Measurements from ENCODE around the gene GIGYF2. TPM values are rescaled to one million over a fixed set of nuclear protein-coding genes. Genes with fewer than 3 reads are reported as not detected.

Gene GIGYF2
- total RNA-seq (2012; rRNA removed): 42.6 and 51.2 TPM in 2 replicates

GRCh38 chr2:232697059-232697806, at the start of gene GIGYF2:
TSS of gene GIGYF2 (plus strand) at chr2:232697331. CDS start at chr2:232735198, 37,867 bp downstream.
- peak within 1 kb of the TSS; percentile 95 for H3K4me2 ChIP-seq (ENCODE audit: low read length)
- H3K4me1 ChIP-seq (ENCODE audit: control insufficient read depth, insufficient read depth, low read length): peaks cover 19% of the 10 kb centered on the region
- peak within 1 kb of the TSS; percentile 96 for H3K9ac ChIP-seq (ENCODE audit: low read depth, low read length)
- no peaks in the 10 kb centered on the region for H3K27me3 ChIP-seq (ENCODE audit: control insufficient read depth, insufficient read depth, low read length)
- no peaks in the 10 kb centered on the region for H3K36me3 ChIP-seq (ENCODE audit: insufficient read depth, low read length)
- H3K9me3 ChIP-seq (replicated peaks; ENCODE audit: low read length): no peaks in the 10 kb centered on the region
- H3K4me3 ChIP-seq (ENCODE audit: low read length): peak within 1 kb of the TSS; percentile 96

DNA sequence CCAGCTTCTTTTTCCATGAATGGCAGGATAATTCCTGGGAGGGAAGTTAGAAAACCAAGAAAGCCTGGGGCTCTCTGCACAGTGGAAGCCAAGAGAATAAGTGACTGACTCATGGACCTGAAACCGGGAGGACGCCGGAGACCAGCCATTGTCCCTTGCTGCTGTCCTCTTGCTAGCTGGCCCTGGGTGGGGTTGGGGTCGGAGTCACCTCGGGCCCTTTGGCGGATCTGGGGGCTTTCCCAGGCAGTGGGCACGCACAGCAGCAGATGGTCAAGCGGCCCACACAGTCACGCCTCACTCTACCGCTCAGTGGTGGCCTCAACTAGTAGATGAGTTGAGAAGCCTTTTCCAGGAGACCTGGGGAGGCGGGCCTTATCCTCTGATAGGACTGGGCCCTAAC, 48.1 kb upstream of the GIGYF2 start:
- peaks cover 10% of the 10 kb centered on the region for H3K27me3 ChIP-seq (ENCODE audit: control insufficient read depth, insufficient read depth, low read length)
- no peak overlapping the region for H3K9ac ChIP-seq (ENCODE audit: low read depth, low read length)
- no peaks in the 10 kb centered on the region for H3K9me3 ChIP-seq (replicated peaks; ENCODE audit: low read length)
- H3K4me2 ChIP-seq (ENCODE audit: low read length): no peak overlapping the region
- no peaks in the 10 kb centered on the region for H3K4me1 ChIP-seq (ENCODE audit: control insufficient read depth, insufficient read depth, low read length)
- no peak overlapping the region for H3K4me3 ChIP-seq (ENCODE audit: low read length)
- H3K36me3 ChIP-seq (ENCODE audit: insufficient read depth, low read length): no peaks in the 10 kb centered on the region

DNA sequence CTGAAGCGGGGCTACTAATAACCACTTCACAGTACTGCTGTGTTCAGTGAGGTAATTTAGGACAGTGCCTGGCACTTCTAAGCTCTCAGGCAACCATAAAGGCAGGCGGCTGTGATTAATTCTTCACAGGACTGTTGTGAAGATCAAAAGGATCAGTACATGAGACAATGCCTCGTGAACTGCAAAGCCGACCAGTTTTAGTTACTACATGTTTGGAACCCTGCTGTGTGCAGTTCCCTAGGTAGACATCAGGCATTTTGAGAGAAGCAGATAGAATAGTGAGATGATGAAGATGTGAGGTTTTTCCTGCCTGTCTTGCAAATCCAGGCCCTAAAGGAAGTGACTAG, 44.7 kb upstream of the GIGYF2 start:
- no peak overlapping the region for H3K9ac ChIP-seq (ENCODE audit: low read depth, low read length)
- no peak overlapping the region for H3K4me2 ChIP-seq (ENCODE audit: low read length)
- no peaks in the 10 kb centered on the region for H3K4me1 ChIP-seq (ENCODE audit: control insufficient read depth, insufficient read depth, low read length)
- no peak overlapping the region for H3K4me3 ChIP-seq (ENCODE audit: low read length)
- H3K36me3 ChIP-seq (ENCODE audit: insufficient read depth, low read length): no peaks in the 10 kb centered on the region
- peaks cover 15% of the 10 kb centered on the region for H3K27me3 ChIP-seq (ENCODE audit: control insufficient read depth, insufficient read depth, low read length)
- no peaks in the 10 kb centered on the region for H3K9me3 ChIP-seq (replicated peaks; ENCODE audit: low read length)

DNA sequence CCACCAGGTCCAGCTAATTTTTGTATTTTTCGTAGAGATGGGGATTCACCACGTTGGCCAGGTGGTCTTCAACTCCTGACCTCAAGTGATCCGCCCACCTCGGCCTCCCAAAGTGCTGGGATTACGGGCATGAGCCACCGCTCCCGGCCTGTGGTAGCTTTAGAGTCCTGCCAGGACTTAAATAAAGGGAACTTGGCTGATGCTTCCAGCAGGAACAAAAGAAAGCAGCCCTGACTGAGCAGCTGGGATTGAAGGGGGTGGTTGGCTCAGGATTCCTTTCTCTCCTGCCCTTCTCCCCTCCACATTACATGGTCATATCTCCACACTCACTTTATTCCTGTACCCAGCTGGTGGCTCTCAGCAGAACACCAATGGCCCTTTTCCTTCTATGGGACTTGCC, 43.7 kb upstream of the GIGYF2 start:
- H3K9me3 ChIP-seq (replicated peaks; ENCODE audit: low read length): no peaks in the 10 kb centered on the region
- no peak overlapping the region for H3K9ac ChIP-seq (ENCODE audit: low read depth, low read length)
- H3K4me3 ChIP-seq (ENCODE audit: low read length): no peak overlapping the region

DNA sequence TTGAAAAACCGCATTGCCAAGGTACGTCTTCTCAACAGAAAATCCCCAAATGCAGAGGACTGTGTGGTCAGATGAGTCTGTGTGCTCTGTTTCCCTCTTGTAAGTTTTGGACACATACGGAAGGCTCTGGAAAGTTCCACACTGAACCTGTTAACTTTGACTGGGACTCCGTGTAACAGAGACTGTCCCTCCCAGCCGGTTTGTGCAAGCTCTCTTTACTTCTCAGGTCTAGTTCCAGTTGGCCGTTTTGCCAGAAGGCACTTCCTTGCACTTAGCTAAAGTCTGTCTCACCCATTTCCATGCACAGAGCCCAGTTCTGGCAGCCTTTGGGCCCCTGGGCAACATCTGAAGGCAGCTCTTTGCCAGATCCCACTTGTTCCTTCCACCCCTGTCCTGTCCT, 41.7 kb upstream of the GIGYF2 start:
- Histone ChIP-seq H3K36me3 (ENCODE audit: insufficient read depth, low read length) (no peaks in the 10 kb centered on the region), H3K4me3 (ENCODE audit: low read length) (no peak overlapping the region), H3K27me3 (ENCODE audit: control insufficient read depth, insufficient read depth, low read length) (peaks cover 15% of the 10 kb centered on the region), H3K9ac (ENCODE audit: low read depth, low read length) (no peak overlapping the region), H3K4me1 (ENCODE audit: control insufficient read depth, insufficient read depth, low read length) (no peaks in the 10 kb centered on the region), H3K4me2 (ENCODE audit: low read length) (no peak overlapping the region), H3K9me3 (replicated peaks; ENCODE audit: low read length) (no peaks in the 10 kb centered on the region)

More for the DNA sequence above, 43.7 kb upstream of the GIGYF2 start:
- no peak overlapping the region for H3K4me2 ChIP-seq (ENCODE audit: low read length)
- peaks cover 17% of the 10 kb centered on the region for H3K27me3 ChIP-seq (ENCODE audit: control insufficient read depth, insufficient read depth, low read length)
- no peaks in the 10 kb centered on the region for H3K4me1 ChIP-seq (ENCODE audit: control insufficient read depth, insufficient read depth, low read length)
- H3K36me3 ChIP-seq (ENCODE audit: insufficient read depth, low read length): no peaks in the 10 kb centered on the region

GRCh38 chr2:232658217-232658785, 38.8 kb upstream of the GIGYF2 start:
- H3K4me1 ChIP-seq (ENCODE audit: control insufficient read depth, insufficient read depth, low read length): no peaks in the 10 kb centered on the region
- no peaks in the 10 kb centered on the region for H3K36me3 ChIP-seq (ENCODE audit: insufficient read depth, low read length)
- H3K9ac ChIP-seq (ENCODE audit: low read depth, low read length): no peak overlapping the region
- H3K4me2 ChIP-seq (ENCODE audit: low read length): no peak overlapping the region
- H3K4me3 ChIP-seq (ENCODE audit: low read length): no peak overlapping the region
- peaks cover 12% of the 10 kb centered on the region for H3K27me3 ChIP-seq (ENCODE audit: control insufficient read depth, insufficient read depth, low read length)
- H3K9me3 ChIP-seq (replicated peaks; ENCODE audit: low read length): no peaks in the 10 kb centered on the region

DNA sequence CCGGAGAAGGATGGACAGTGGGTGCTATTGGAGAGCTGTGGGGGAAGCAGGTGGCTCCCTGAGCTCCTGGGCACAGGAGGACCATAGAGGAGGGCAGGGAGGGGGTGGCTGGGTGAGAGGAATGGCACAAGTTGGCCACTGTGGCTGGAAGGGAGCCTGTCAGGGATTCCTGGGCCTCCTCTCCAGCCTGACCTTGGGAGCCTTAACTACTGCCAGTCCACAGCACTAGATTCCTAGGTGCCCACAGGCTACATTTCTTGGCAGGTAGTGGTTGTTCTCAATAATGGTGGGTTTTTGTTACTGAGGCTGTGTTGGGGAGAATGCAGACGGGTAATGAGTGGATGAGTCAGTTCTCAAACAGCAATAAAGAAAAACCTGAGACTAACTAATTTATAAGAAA, 37.8 kb upstream of the GIGYF2 start:
- H3K4me3 ChIP-seq (ENCODE audit: low read length): no peak overlapping the region
- H3K9me3 ChIP-seq (replicated peaks; ENCODE audit: low read length): no peaks in the 10 kb centered on the region
- H3K9ac ChIP-seq (ENCODE audit: low read depth, low read length): no peak overlapping the region
- H3K36me3 ChIP-seq (ENCODE audit: insufficient read depth, low read length): no peaks in the 10 kb centered on the region
- peaks cover 12% of the 10 kb centered on the region for H3K27me3 ChIP-seq (ENCODE audit: control insufficient read depth, insufficient read depth, low read length)
- no peaks in the 10 kb centered on the region for H3K4me1 ChIP-seq (ENCODE audit: control insufficient read depth, insufficient read depth, low read length)
- no peak overlapping the region for H3K4me2 ChIP-seq (ENCODE audit: low read length)

DNA sequence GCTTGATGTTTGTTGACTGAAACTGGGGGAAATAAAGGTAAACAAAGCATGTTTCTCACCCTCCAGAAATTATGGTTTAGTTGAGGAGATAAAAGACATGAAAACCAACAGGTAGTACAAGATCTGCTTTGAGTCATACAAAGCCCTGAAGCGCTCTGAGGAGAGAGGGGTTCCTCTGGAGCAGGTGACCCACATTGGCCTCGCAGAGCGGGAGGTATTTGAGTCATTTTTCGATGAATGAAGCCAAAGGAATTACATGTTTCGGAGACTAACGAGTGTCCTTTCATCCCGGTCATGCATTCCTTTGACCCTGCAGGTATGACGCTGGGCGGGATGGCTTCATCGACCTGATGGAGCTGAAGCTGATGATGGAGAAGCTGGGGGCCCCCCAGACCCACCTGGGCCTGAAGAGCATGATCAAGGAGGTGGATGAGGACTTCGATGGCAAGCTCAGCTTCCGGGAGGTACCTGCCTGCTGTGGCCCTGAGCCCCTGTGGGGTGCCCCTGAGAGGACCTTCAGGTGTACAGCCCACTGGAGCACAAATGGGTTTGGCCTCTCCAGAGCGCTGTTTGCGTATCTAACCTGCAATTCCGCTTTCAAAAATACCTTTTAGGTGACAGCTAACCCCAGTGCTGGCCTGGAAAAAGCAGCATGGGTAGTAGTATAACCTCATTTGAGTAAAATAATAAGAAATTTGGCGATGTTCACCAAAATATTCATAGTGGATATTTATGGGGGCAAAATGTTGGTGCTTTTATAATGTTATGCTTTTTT, 34.5 kb upstream of the GIGYF2 start:
- no peaks in the 10 kb centered on the region for H3K9me3 ChIP-seq (replicated peaks; ENCODE audit: low read length)
- peaks cover 21% of the 10 kb centered on the region for H3K27me3 ChIP-seq (ENCODE audit: control insufficient read depth, insufficient read depth, low read length)
- H3K4me1 ChIP-seq (ENCODE audit: control insufficient read depth, insufficient read depth, low read length): no peaks in the 10 kb centered on the region
- no peak overlapping the region for H3K4me2 ChIP-seq (ENCODE audit: low read length)
- no peak overlapping the region for H3K4me3 ChIP-seq (ENCODE audit: low read length)
- H3K36me3 ChIP-seq (ENCODE audit: insufficient read depth, low read length): no peaks in the 10 kb centered on the region
- H3K9ac ChIP-seq (ENCODE audit: low read depth, low read length): no peak overlapping the region

DNA sequence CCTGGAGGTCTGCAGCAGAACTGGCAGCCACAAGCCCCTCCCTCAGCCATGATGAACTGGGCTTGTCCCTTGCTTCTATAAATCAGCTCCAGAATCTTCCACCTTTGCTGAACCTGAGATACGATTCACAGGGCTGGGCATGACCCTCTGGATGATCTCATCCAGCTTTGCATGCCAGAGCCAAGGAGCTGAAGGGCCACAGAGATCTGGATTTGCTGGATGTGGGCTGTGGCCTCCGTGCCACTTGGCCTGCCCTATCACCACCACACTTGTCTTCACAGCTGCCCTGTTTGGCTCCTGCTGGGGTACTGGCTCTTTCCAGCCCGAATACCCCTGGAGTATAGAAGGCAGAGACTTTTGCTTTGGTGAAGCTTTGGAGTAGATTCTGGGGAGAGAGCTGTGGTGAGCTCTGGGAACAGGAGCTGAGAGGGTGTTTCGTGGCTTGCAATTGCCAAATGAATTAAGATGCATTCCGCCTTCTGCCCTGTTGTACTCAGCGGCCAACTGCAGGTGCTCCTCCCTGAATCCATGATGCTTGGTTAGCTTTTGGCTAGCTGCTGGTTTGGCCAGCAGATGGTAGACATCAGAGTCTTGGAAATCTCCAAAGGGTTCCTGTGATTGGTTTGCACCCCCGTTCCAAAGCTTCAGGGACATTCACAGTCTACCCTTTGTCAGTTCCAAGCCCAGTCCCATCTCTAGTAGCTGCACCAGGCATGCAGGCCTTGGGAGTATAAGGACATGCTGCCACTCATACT, 30.9 kb upstream of the GIGYF2 start:
- Histone ChIP-seq H3K9me3 (replicated peaks; ENCODE audit: low read length) (no peaks in the 10 kb centered on the region), H3K36me3 (ENCODE audit: insufficient read depth, low read length) (no peaks in the 10 kb centered on the region), H3K4me1 (ENCODE audit: control insufficient read depth, insufficient read depth, low read length) (no peaks in the 10 kb centered on the region)

DNA sequence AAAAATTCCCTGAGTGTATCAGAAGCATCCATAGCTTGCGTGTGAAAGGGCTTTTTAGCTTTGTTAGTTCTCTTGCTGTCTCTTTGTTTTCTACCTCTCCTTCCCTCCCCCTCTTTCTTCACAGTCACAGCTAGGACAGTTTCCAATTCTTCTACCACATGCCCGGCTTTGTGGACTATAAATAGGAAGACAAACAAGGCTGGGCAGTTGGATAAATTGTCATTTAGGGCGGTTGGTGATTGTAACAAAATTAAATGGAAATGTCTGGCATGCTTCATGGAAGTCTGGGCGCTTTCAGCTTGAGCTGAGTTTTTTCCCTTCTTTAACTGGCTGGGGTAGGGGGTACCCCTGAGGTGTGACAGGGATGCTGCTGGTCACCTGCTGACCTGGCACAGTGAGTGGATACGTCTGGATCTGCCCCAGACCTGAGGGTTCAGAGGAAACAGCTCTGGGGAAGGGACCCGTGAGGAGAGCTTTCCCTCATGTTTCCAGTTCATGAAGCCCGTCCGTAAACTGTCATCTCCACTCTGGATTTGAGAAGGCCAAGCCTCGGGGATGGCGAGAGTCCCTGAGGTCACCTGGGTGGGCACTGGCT, 29.0 kb upstream of the GIGYF2 start:
- H3K27me3 ChIP-seq (ENCODE audit: control insufficient read depth, insufficient read depth, low read length): peaks cover 25% of the 10 kb centered on the region
- no peak overlapping the region for H3K4me2 ChIP-seq (ENCODE audit: low read length)
- H3K4me3 ChIP-seq (ENCODE audit: low read length): no peak overlapping the region
- no peaks in the 10 kb centered on the region for H3K9me3 ChIP-seq (replicated peaks; ENCODE audit: low read length)
- H3K9ac ChIP-seq (ENCODE audit: low read depth, low read length): no peak overlapping the region
- no peaks in the 10 kb centered on the region for H3K4me1 ChIP-seq (ENCODE audit: control insufficient read depth, insufficient read depth, low read length)
- no peaks in the 10 kb centered on the region for H3K36me3 ChIP-seq (ENCODE audit: insufficient read depth, low read length)

More for the DNA sequence above, 30.9 kb upstream of the GIGYF2 start:
- no peak overlapping the region for H3K4me3 ChIP-seq (ENCODE audit: low read length)
- no peak overlapping the region for H3K4me2 ChIP-seq (ENCODE audit: low read length)
- peaks cover 13% of the 10 kb centered on the region for H3K27me3 ChIP-seq (ENCODE audit: control insufficient read depth, insufficient read depth, low read length)
- H3K9ac ChIP-seq (ENCODE audit: low read depth, low read length): no peak overlapping the region

Measured in skeletal muscle satellite cell (primary cell).